Neural crest cell (in vitro differentiated cells): ENCODE results near the gene RTP3. TPM values are rescaled to one million over a fixed set of nuclear protein-coding genes. Genes with fewer than 3 reads are reported as not detected.

ENCODE experiments used
- DNase-seq: peaks from one replicate; pipeline ENCODE4 v3.0.0; 2021; ENCODE audit warnings: low read depth, mixed read lengths, low spot score
- H3K27ac Mint-ChIP-seq: one replicate; pipeline ENCODE4 v1.8.0; 2021; ENCODE audit warnings: mild to moderate bottlenecking, mixed read lengths; ENCODE audit not compliant: unreplicated experiment
- H3K27me3 Mint-ChIP-seq: 2 replicates; pipeline ENCODE4 v1.8.0; 2021; ENCODE audit warnings: low read depth, mild to moderate bottlenecking, mixed read lengths
- H3K36me3 Mint-ChIP-seq: 2 replicates; pipeline ENCODE4 v1.8.0; 2021; ENCODE audit warnings: low read depth, mild to moderate bottlenecking, mixed read lengths
- H3K4me1 Mint-ChIP-seq: 2 replicates; pipeline ENCODE4 v1.8.0; 2021; ENCODE audit warnings: mixed read lengths
- H3K4me3 Mint-ChIP-seq: one replicate; pipeline ENCODE4 v1.8.0; 2021; ENCODE audit warnings: mild to moderate bottlenecking, mixed read lengths
- H3K9me3 Mint-ChIP-seq: 2 replicates; pipeline ENCODE4 v1.8.0; 2021; ENCODE audit warnings: mixed read lengths
- total RNA-seq: library from RNA; stranded (reverse); gene quantifications from 2 replicates; pipeline ENCODE4 v1.2.1, GENCODE V29; 2021
- TF ChIP-seq, protein P1 (sequence below): fragments of 200-600 bp; sonication (generic); conservative IDR thresholded peaks from 2 replicates; pipeline ENCODE4 v1.5.0; 2021; ENCODE audit warnings: antibody characterized with exemption, mild to moderate bottlenecking

The RTP3 gene
- total RNA-seq, 1 donor from 2014 or later: not detected

DNA sequence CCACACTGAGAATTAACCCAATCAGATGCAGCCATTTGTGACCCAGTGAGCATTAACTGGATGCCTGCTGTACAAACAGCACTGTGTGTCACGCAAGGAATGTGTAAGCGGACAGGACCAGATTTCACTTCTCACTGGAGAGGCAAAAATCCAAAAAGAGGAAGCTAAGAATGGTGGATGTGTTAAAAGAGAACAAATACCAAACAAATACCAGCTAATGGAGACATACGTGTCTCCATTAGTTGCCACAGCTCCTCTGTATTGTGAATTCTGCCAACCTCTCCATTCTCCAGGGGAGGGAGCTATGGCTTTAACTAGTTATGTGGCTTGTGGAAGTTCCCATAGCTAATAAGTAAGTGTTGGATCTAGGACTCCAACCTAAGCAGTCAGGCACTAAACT lies 35.7 kb upstream of the RTP3 start:
- Mint-ChIP-seq H3K36me3 (no peaks in the 10 kb centered on the region), H3K4me3 (no peak overlapping the region), H3K4me1 (no peaks in the 10 kb centered on the region), H3K9me3 (peaks cover 5% of the 10 kb centered on the region), H3K27ac (no peak overlapping the region), H3K27me3 (peaks cover 5% of the 10 kb centered on the region)
- DNase-seq: no peak
- TF ChIP-seq, protein P1, sequence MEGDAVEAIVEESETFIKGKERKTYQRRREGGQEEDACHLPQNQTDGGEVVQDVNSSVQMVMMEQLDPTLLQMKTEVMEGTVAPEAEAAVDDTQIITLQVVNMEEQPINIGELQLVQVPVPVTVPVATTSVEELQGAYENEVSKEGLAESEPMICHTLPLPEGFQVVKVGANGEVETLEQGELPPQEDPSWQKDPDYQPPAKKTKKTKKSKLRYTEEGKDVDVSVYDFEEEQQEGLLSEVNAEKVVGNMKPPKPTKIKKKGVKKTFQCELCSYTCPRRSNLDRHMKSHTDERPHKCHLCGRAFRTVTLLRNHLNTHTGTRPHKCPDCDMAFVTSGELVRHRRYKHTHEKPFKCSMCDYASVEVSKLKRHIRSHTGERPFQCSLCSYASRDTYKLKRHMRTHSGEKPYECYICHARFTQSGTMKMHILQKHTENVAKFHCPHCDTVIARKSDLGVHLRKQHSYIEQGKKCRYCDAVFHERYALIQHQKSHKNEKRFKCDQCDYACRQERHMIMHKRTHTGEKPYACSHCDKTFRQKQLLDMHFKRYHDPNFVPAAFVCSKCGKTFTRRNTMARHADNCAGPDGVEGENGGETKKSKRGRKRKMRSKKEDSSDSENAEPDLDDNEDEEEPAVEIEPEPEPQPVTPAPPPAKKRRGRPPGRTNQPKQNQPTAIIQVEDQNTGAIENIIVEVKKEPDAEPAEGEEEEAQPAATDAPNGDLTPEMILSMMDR: no peak

DNA sequence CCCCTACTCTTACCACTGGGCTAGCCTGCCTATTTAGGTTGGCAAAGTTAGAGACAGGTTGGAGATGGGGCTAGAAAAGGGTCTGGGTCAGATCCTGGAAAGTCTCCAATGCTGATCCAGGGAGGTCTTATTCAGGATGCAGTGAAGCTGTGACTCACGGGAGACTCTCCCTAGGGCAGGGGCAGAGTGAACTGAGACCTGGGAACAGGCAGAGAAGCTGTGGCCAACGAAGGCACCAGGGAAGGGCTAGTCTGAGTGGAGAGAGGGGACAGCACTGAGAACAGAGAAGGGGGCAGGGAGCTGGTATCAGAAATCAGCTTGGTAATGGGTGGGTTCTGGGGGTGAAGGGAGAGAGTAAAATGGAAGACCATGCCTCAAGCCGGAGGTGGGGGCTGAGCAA lies 35.3 kb upstream of the RTP3 start:
- Mint-ChIP-seq H3K9me3 (peaks cover 5% of the 10 kb centered on the region), H3K27me3 (peaks cover 5% of the 10 kb centered on the region), H3K27ac (no peak overlapping the region), H3K4me3 (no peak overlapping the region), H3K4me1 (no peaks in the 10 kb centered on the region), H3K36me3 (no peaks in the 10 kb centered on the region)
- TF ChIP-seq, protein P1: no peak
- DNase-seq: no peak

DNA sequence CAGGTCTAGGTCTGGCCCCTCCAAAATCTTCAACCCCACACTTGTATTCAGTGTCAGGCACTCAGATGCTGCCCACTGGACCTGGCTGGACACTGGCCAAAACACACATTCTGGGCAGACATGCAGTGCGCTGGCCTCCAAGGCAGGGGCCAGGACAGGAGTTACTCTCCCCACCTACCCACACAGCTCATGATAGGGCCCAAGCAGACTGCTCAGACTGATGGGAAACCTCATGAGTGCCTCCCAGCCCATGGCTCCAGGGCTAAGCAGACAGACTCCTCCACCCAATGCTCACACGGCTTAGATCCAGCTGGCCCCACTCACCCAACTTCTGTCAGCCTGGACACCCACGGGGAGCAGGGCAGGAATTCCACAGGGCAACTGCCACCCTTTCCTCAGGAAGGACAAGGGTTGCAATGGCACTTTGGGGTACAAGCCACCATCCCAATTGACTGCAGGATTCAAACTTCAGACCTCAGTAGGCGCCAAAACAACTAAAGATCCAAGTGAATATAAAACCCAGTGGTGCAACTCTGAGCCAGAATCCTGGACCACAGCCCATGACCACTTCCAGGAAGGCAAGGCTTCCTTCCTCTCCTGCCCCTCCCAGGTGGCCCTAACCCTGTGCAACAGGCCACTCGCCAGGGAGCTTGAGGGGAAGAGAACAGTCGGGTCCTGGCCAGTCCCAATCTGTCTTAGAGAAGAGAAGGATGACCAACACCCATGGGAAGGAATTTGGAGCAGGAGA lies 34.5 kb upstream of the RTP3 start:
- TF ChIP-seq, protein P1: no peak
- peaks cover 5% of the 10 kb centered on the region for H3K27me3 Mint-ChIP-seq
- H3K27ac Mint-ChIP-seq: peak overlapping the region; percentile 62
- H3K4me1 Mint-ChIP-seq: no peaks in the 10 kb centered on the region
- H3K9me3 Mint-ChIP-seq: peaks cover 5% of the 10 kb centered on the region
- no peak overlapping the region for H3K4me3 Mint-ChIP-seq
- DNase-seq: no peak
- no peaks in the 10 kb centered on the region for H3K36me3 Mint-ChIP-seq

DNA sequence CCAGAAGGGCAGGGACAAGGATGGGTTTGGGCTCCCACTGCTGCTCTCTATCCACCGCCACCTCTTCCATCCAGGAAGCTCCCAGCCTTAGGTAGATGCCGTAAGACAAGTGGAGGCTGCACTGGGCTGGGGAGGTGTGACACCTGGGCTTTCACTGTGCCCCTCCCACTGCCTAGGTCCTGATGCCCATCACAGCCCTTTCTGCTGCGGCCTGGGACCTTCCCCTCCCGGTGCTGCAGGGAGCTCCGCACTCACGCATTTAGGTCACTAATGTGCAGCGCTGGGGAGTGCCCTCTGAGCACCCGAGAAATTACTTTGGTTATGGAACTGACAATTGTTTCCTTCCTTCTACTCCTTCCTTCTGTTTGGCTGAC lies 33.9 kb upstream of the RTP3 start:
- no peak overlapping the region for H3K4me3 Mint-ChIP-seq
- H3K27me3 Mint-ChIP-seq: peaks cover 5% of the 10 kb centered on the region
- H3K36me3 Mint-ChIP-seq: no peaks in the 10 kb centered on the region
- no peaks in the 10 kb centered on the region for H3K4me1 Mint-ChIP-seq
- DNase-seq: no peak
- TF ChIP-seq, protein P1: no peak
- H3K27ac Mint-ChIP-seq: peak overlapping the region; percentile 62
- H3K9me3 Mint-ChIP-seq: peaks cover 5% of the 10 kb centered on the region

DNA sequence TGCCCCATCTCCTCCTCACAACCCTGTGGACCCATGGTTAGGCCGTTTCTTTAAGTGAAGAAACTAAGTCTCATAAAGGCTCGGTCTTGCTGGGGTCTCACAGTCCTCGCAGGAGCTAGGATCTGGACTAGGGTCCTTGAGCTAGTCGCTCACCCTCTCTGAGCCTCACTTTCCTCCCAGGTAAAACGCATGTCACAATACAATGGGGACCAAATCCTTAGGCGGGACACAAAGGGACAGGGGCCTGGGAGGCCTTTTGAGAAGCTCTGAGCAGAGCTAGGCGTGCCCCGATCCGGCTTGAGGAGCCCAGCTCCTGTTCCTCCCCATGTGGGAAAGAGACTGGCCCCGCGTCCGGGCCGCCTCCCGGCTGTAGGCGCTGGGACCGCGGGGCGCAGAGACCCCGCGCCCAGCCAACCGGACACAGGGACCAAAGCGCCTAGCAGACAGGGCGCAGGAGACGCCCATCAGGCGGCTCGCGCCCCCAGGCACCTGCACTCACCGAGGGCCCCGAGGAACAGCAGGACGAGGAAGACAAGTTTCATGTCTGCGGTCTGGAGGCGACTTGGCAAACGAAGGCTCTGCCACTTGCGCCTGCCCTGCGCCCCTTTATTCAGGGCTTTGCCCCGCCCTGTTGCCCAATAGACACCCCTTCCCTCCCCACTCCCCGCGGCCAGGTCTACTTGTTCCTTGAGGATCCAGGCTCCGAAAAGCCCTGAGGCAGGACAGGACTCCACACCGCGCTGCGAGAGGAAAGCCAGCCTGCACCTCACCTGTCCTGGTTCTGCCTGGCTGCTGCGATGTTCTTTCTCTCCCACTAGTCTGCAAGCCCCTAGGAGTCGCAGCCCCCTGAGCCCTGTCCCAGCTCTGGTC lies 33.2 kb upstream of the RTP3 start, which contains the start of gene LTF:
Gene LTF (minus strand): TSS at position 580 of the 870 bp plus-strand sequence. CDS start 38 bp downstream, at position 542.
- DNase-seq: no peak
- Mint-ChIP-seq H3K27ac (peak within 1 kb of the TSS; percentile 35), H3K4me1 (no peaks in the 10 kb centered on the region), H3K9me3 (peaks cover 5% of the 10 kb centered on the region), H3K36me3 (no peaks in the 10 kb centered on the region), H3K4me3 (no peak within 1 kb of the TSS), H3K27me3 (peaks cover 5% of the 10 kb centered on the region)
- TF ChIP-seq, protein P1: no peak
